Gastroesophageal sphincter (tissue), 4 donors: ENCODE results near the gene CCND1. TPM values are rescaled to one million over a fixed set of nuclear protein-coding genes. Genes with fewer than 3 reads are reported as not detected.

Source experiments
- ATAC-seq: fragments of 150-250 bp; one replicate; pipeline ENCODE4 v1.9.1; 2016; ENCODE audit warnings: mild to moderate bottlenecking, moderate library complexity
- H3K27ac ChIP-seq, 4 donors: fragments of 200-600 bp; sonication (generic) in 3 of 4; 1 replicate in 3 of 4; 2 replicates in 1 of 4; pipeline ENCODE4 v1.5.1; 2016 to 2019
- H3K27me3 ChIP-seq: fragments of 200-600 bp; sonication (generic); one replicate; pipeline ENCODE4 v1.5.1; 2019
- H3K36me3 ChIP-seq, 2 donors: fragments of 200-600 bp; sonication (generic); one replicate each; pipeline ENCODE4 v1.5.1; 2019; ENCODE audit warnings: control low read depth in 1 of 2
- H3K4me1 ChIP-seq, 3 donors: fragments of 200-600 bp; sonication (generic); 1 replicate in 2 of 3; 2 replicates in 1 of 3; pipeline ENCODE4 v1.5.1; 2016 to 2019; ENCODE audit warnings: control low read depth in 2 of 3
- H3K4me3 ChIP-seq, 2 donors: fragments of 200-600 bp; sonication (generic); one replicate each; pipeline ENCODE4 v1.5.1; 2019; ENCODE audit warnings: mild to moderate bottlenecking in 1 of 2, moderate library complexity in 1 of 2
- H3K9me3 ChIP-seq, 3 donors: fragments of 200-600 bp; sonication (generic); one replicate each; pipeline ENCODE4 v1.5.1; 2017 to 2019; ENCODE audit warnings: control low read depth in 2 of 3
- CTCF ChIP-seq, 4 experiments: fragments of 200-600 bp in 2 of 4; fragments of 450-650 bp in 2 of 4; sonication (generic) in 1 of 4; IDR thresholded peaks; one replicate each; pipeline ENCODE4 v1.5.1; 2017 to 2019; ENCODE audit warnings: antibody characterized with exemption in 4 of 4, mild to moderate bottlenecking in 2 of 4, moderate library complexity in 2 of 4
- EP300 ChIP-seq: sonication (generic); formaldehyde crosslinking; IDR thresholded peaks from one replicate; pipeline ENCODE4 v1.6.1; 2017; ENCODE audit warnings: antibody characterized with exemption, mild to moderate bottlenecking
- POLR2A ChIP-seq, 2 donors: fragments of 450-650 bp; IDR thresholded peaks; one replicate each; pipeline ENCODE4 v1.6.1; 2017; ENCODE audit warnings: antibody characterized with exemption in 2 of 2, mild to moderate bottlenecking in 2 of 2, moderate library complexity in 1 of 2
- POLR2AphosphoS5 ChIP-seq: sonication (generic); formaldehyde crosslinking; IDR thresholded peaks from one replicate; pipeline ENCODE4 v1.6.1; 2017; ENCODE audit warnings: antibody characterized with exemption
- WGBS, 2 donors: methylation state at CpG; one replicate each; pipeline ENCODE4 v1.1.5; 2018; ENCODE audit warnings: low coverage in 1 of 2; 5-methylcytosine and 5-hydroxymethylcytosine counted together
- total RNA-seq, 4 donors: library from RNA; depleted of rRNA; stranded (reverse); fragments of >200 nt; gene quantifications; one replicate each; pipeline ENCODE4 v1.1.0, GENCODE V29; 2016

The CCND1 gene
- total RNA-seq, 4 donors from 2014 or later, result 24.1 to 110 (median 51.9) TPM

GRCh38 chr11:69662021-69662698 is 21.2 kb downstream of the CCND1 start:
- Histone ChIP-seq H3K27me3 (no peaks in the 10 kb centered on the region), H3K27ac (no peak overlapping the region), H3K9me3 (no peaks in the 10 kb centered on the region), H3K4me3 (no peak overlapping the region), H3K4me1 (peaks cover 0 to 4% (median 0%) of the 10 kb centered on the region in 3 donors), H3K36me3 (peaks cover 0 to 59% of the 10 kb centered on the region in 2 donors)
- no peak for ATAC-seq
- TF ChIP-seq CTCF (IDR thresholded peaks at IDR 0.05), result no peak
- TF ChIP-seq POLR2A (IDR thresholded peaks at IDR 0.05), result no peak
- no peak for TF ChIP-seq POLR2AphosphoS5
- TF ChIP-seq EP300, result no peak
- WGBS, 2 donors, result 61 to 85% methylated on average over 5 to 6 of the region's 16 CpGs

- peaks cover 0 to 65% of the 10 kb centered on the region in 2 donors for H3K36me3 ChIP-seq
- TF ChIP-seq EP300, result no peak
- TF ChIP-seq CTCF (IDR thresholded peaks at IDR 0.05), result no peak
- no peak for TF ChIP-seq POLR2A (IDR thresholded peaks at IDR 0.05)
- TF ChIP-seq POLR2AphosphoS5, result no peak
These were observed 21.9 kb downstream of the CCND1 start for GRCh38 chr11:69662806-69663205.

GRCh38 chr11:69663326-69663725 is 22.4 kb downstream of the CCND1 start:
- 88 to 95% methylated on average over 5 to 6 of the region's 6 CpGs for WGBS, 2 donors
- no peak for TF ChIP-seq POLR2AphosphoS5
- no peak for TF ChIP-seq CTCF (IDR thresholded peaks at IDR 0.05)
- TF ChIP-seq EP300, result no peak
- TF ChIP-seq POLR2A (IDR thresholded peaks at IDR 0.05), result no peak
- H3K36me3 ChIP-seq, result peaks cover 0 to 70% of the 10 kb centered on the region in 2 donors
- no peak overlapping the region for H3K4me3 ChIP-seq
- no peak for ATAC-seq
- H3K4me1 ChIP-seq, result no peaks in the 10 kb centered on the region
- no peak overlapping the region for H3K27ac ChIP-seq
- H3K9me3 ChIP-seq, result no peaks in the 10 kb centered on the region
- no peaks in the 10 kb centered on the region for H3K27me3 ChIP-seq

More at GRCh38 chr11:69662806-69663205, 21.9 kb downstream of the CCND1 start:
- no peak for ATAC-seq
- Histone ChIP-seq H3K27me3 (no peaks in the 10 kb centered on the region), H3K4me1 (peaks cover 0 to 3% (median 0%) of the 10 kb centered on the region in 3 donors), H3K4me3 (no peak overlapping the region), H3K27ac (no peak overlapping the region), H3K9me3 (no peaks in the 10 kb centered on the region)
- 84% methylated on average over 5 of the region's 13 CpGs; no CpG with 5 or more reads in 1 of the 2 donors for WGBS, 2 donors

- H3K4me1 ChIP-seq, result peaks cover 0 to 2% (median 0%) of the 10 kb centered on the region in 3 donors
- 89 to 98% methylated on average over 11 to 12 of the region's 17 CpGs for WGBS, 2 donors
- no peak overlapping the region for H3K27ac ChIP-seq
- no peak overlapping the region for H3K4me3 ChIP-seq
- ATAC-seq, result no peak
- TF ChIP-seq CTCF (IDR thresholded peaks at IDR 0.05) (no peak), POLR2A (IDR thresholded peaks at IDR 0.05) (no peak), EP300 (no peak), POLR2AphosphoS5 (no peak)
- H3K36me3 ChIP-seq, result peaks cover 0 to 76% of the 10 kb centered on the region in 2 donors
- H3K27me3 ChIP-seq, result no peaks in the 10 kb centered on the region
- no peaks in the 10 kb centered on the region for H3K9me3 ChIP-seq
These were observed 23.3 kb downstream of the CCND1 start for GRCh38 chr11:69664103-69664775.
